ENCODE measurements around the gene PPP1R12B.

- TF ChIP-seq CTCF (IDR thresholded peaks at IDR 0.05) (no peak), POLR2A (IDR thresholded peaks at IDR 0.05) (no peak)
These were observed 283.7 kb downstream of the PPP1R12B start for GRCh38 chr1:202632241-202632640.

Measured in uterus (tissue), 2 donors.